Parathyroid adenoma (tissue), 2 donors: ENCODE measurements around the gene COL6A3.

Experiments
- H2AFZ ChIP-seq: fragments of 300-600 bp; sonication (generic); one replicate; pipeline ENCODE4 v1.7.0; 2017; ENCODE audit warnings: antibody characterized with exemption, mild to moderate bottlenecking
- H3K27ac ChIP-seq: fragments of 300-600 bp; sonication (generic); one replicate; pipeline ENCODE4 v1.7.0; 2017
- H3K27me3 ChIP-seq: fragments of 300-600 bp; sonication (generic); one replicate; pipeline ENCODE4 v1.7.0; 2017; ENCODE audit warnings: low read length; ENCODE audit not compliant: control insufficient read depth, insufficient read depth
- H3K36me3 ChIP-seq: fragments of 300-600 bp; sonication (generic); one replicate; pipeline ENCODE4 v1.7.0; 2017; ENCODE audit warnings: low read length; ENCODE audit not compliant: control insufficient read depth, insufficient read depth
- H3K4me1 ChIP-seq: fragments of 300-600 bp; sonication (generic); one replicate; pipeline ENCODE4 v1.7.0; 2017; ENCODE audit warnings: control low read depth
- H3K4me2 ChIP-seq: fragments of 300-600 bp; sonication (generic); one replicate; pipeline ENCODE4 v1.7.0; 2017; ENCODE audit warnings: low read length
- H3K4me3 ChIP-seq: fragments of 300-600 bp; sonication (generic); one replicate; pipeline ENCODE4 v1.7.0; 2017; ENCODE audit warnings: low read depth, low read length
- H3K79me2 ChIP-seq: fragments of 300-600 bp; sonication (generic); one replicate; pipeline ENCODE4 v1.7.0; 2017; ENCODE audit warnings: control low read depth
- H3K9ac ChIP-seq: fragments of 300-600 bp; sonication (generic); one replicate; pipeline ENCODE4 v1.7.0; 2017; ENCODE audit warnings: mild to moderate bottlenecking
- H3K9me3 ChIP-seq: fragments of 300-600 bp; sonication (generic); one replicate; pipeline ENCODE4 v1.7.0; 2017; ENCODE audit warnings: low read length; ENCODE audit not compliant: control insufficient read depth
- CTCF ChIP-seq: fragments of 300-600 bp; sonication (generic); IDR thresholded peaks from one replicate; pipeline ENCODE4 v1.7.0; 2017; ENCODE audit warnings: antibody characterized with exemption, mild to moderate bottlenecking
- donor health status: primary hyperparathyroidism.

Gene COL6A3

GRCh38 chr2:237351796-237352195 is 62.2 kb downstream of the COL6A3 start:
- no peak for TF ChIP-seq CTCF
- Histone ChIP-seq H3K4me2 (no peak overlapping the region), H3K36me3 (no peaks in the 10 kb centered on the region), H2AFZ (no peak overlapping the region), H3K9ac (no peak overlapping the region), H3K4me3 (no peak overlapping the region), H3K79me2 (no peaks in the 10 kb centered on the region), H3K27me3 (no peaks in the 10 kb centered on the region), H3K4me1 (peaks cover 20% of the 10 kb centered on the region), H3K9me3 (no peaks in the 10 kb centered on the region), H3K27ac (no peak overlapping the region)

- no peak overlapping the region for H3K4me2 ChIP-seq
- H3K27me3 ChIP-seq: no peaks in the 10 kb centered on the region
- no peak overlapping the region for H3K9ac ChIP-seq
- H3K4me3 ChIP-seq: no peak overlapping the region
- H3K79me2 ChIP-seq: no peaks in the 10 kb centered on the region
- no peaks in the 10 kb centered on the region for H3K9me3 ChIP-seq
- peaks cover 20% of the 10 kb centered on the region for H3K4me1 ChIP-seq
- no peaks in the 10 kb centered on the region for H3K36me3 ChIP-seq
- no peak overlapping the region for H2AFZ ChIP-seq
- H3K27ac ChIP-seq: no peak overlapping the region
- no peak for TF ChIP-seq CTCF
Measured at GRCh38 chr2:237351046-237351445, 62.9 kb downstream of the COL6A3 start.

GRCh38 chr2:237350597-237350996 is 63.4 kb downstream of the COL6A3 start:
- Histone ChIP-seq H3K36me3 (no peaks in the 10 kb centered on the region), H3K4me3 (no peak overlapping the region), H3K9me3 (no peaks in the 10 kb centered on the region), H2AFZ (no peak overlapping the region), H3K4me1 (peaks cover 20% of the 10 kb centered on the region), H3K79me2 (no peaks in the 10 kb centered on the region), H3K27me3 (no peaks in the 10 kb centered on the region), H3K27ac (no peak overlapping the region), H3K9ac (no peak overlapping the region), H3K4me2 (no peak overlapping the region)
- no peak for TF ChIP-seq CTCF

- Histone ChIP-seq H3K9me3 (no peaks in the 10 kb centered on the region), H3K9ac (no peak overlapping the region), H3K4me3 (no peak overlapping the region), H3K36me3 (no peaks in the 10 kb centered on the region), H3K27ac (no peak overlapping the region), H3K4me2 (no peak overlapping the region), H3K27me3 (no peaks in the 10 kb centered on the region), H3K79me2 (no peaks in the 10 kb centered on the region), H3K4me1 (peaks cover 20% of the 10 kb centered on the region), H2AFZ (no peak overlapping the region)
- TF ChIP-seq CTCF: no peak
Measured at GRCh38 chr2:237350070-237350469, 63.9 kb downstream of the COL6A3 start.

GRCh38 chr2:237348281-237348865 is 65.6 kb downstream of the COL6A3 start:
- Histone ChIP-seq H3K4me3 (no peak overlapping the region), H3K27me3 (no peaks in the 10 kb centered on the region), H3K79me2 (no peaks in the 10 kb centered on the region), H3K36me3 (no peaks in the 10 kb centered on the region), H3K4me1 (peaks cover 20% of the 10 kb centered on the region), H3K4me2 (no peak overlapping the region), H3K27ac (no peak overlapping the region), H3K9me3 (no peaks in the 10 kb centered on the region), H3K9ac (no peak overlapping the region), H2AFZ (no peak overlapping the region)
- TF ChIP-seq CTCF: no peak
